SK-N-MC (cell line): Measurements from ENCODE around the gene GLT6D1.

Source experiments
- EZH2 ChIP-seq: fragments of 200-600 bp; sonication (generic); IDR thresholded peaks from one replicate; pipeline ENCODE4 v1.6.1; 2017; ENCODE audit warnings: antibody characterized with exemption
- FOXP2 ChIP-seq: optimal IDR thresholded peaks from 2 replicates; pipeline ENCODE3; 2011; ENCODE audit warnings: mild to moderate bottlenecking, moderate library complexity; ENCODE audit not compliant: insufficient read depth; ENCODE audit errors: extremely low read length, control extremely low read depth
- POLR2AphosphoS5 ChIP-seq: IDR thresholded peaks from 2 replicates; pipeline ENCODE4 v1.6.1; 2012; ENCODE audit warnings: mild to moderate bottlenecking, low read depth, low read length, borderline replicate concordance

GRCh38 chr9:135644631-135645218 lies 5.4 kb upstream of the GLT6D1 start:
- no peak for TF ChIP-seq EZH2
- no peak for TF ChIP-seq POLR2AphosphoS5
- no peak for TF ChIP-seq FOXP2
